A549 treated with ZK216348 at 1 μM for 4 hours (cell line): ENCODE data around the gene SERF1A. TPM values are rescaled to one million over a fixed set of nuclear protein-coding genes. Genes with fewer than 3 reads are reported as not detected.

Source experiments
- total RNA-seq: library from RNA; stranded (reverse); fragments of 200-300 nt; extraction: Qiagen RNA extraction; gene quantifications from 5 replicates; pipeline ENCODE4 v1.2.3, GENCODE V29; 2022; ENCODE audit warnings: low read depth

SERF1A gene
- total RNA-seq = 0.55 to 2.0 TPM (median 0.81 TPM) in 5 replicates

GRCh38 chr5:70900533-70901271 is at the start of gene SERF1A:
Gene SERF1A, plus strand, starts transcription at chr5:70900669. Its CDS starts 201 bp downstream, at chr5:70900870.

Other genes with a start within 250 kb of the SERF1A start
- 55.1 to 63.4 TPM (median 61.6 TPM) in 5 replicates for gene SMN1, start 24.4 kb downstream of the SERF1A start, total RNA-seq
- 0.39 to 0.72 TPM (median 0.56 TPM) in 5 replicates for gene NAIP, start 124.7 kb downstream of the SERF1A start, total RNA-seq
- gene GTF2H2, start 167.0 kb downstream of the SERF1A start, total RNA-seq = 9.8 to 25.5 TPM (median 10.8 TPM) in 5 replicates